Kidney glomerular epithelial cell (primary cell): ENCODE data around the gene SUPT7L.

Source experiments
- DNase-seq: peaks from one replicate; lab custom pipeline; 2025; lab: John Stamatoyannopoulos, UW

SUPT7L gene

GRCh38 chr2:27663285-27664153 is at the start of gene SUPT7L, which contains the start of gene SLC4A1AP:
Gene SUPT7L (minus strand): TSS chr2:27663614. CDS start chr2:27662192, 1,422 bp downstream.
Gene SLC4A1AP (plus strand): TSS chr2:27663889. CDS start chr2:27663915, 26 bp downstream.
- DNase-seq = peak; percentile 78

GRCh38 chr2:27713201-27713600 is 49.8 kb upstream of the SUPT7L start:
- no peak for DNase-seq

GRCh38 chr2:27712522-27712921 is 49.1 kb upstream of the SUPT7L start:
- no peak for DNase-seq

- no peak for DNase-seq
These were observed 48.4 kb upstream of the SUPT7L start for GRCh38 chr2:27711804-27712203.

- peak; percentile 70 for DNase-seq
These were observed 47.4 kb upstream of the SUPT7L start for GRCh38 chr2:27710640-27711430.

GRCh38 chr2:27709960-27710575 is 46.7 kb upstream of the SUPT7L start:
- no peak for DNase-seq

GRCh38 chr2:27709326-27709725 is 45.9 kb upstream of the SUPT7L start:
- no peak for DNase-seq

GRCh38 chr2:27708666-27709065 is 45.3 kb upstream of the SUPT7L start:
- no peak for DNase-seq

GRCh38 chr2:27708257-27708654 is 44.8 kb upstream of the SUPT7L start:
- no peak for DNase-seq

- DNase-seq = no peak
These were observed 44.2 kb upstream of the SUPT7L start for GRCh38 chr2:27707462-27708256.

GRCh38 chr2:27705851-27706622 is 42.6 kb upstream of the SUPT7L start:
- peak; percentile 97 for DNase-seq

GRCh38 chr2:27704342-27704876 is 41.0 kb upstream of the SUPT7L start:
- DNase-seq = no peak

GRCh38 chr2:27703638-27704341 is 40.4 kb upstream of the SUPT7L start:
- peak; percentile 93 for DNase-seq

- DNase-seq = no peak
These were observed 38.9 kb upstream of the SUPT7L start for GRCh38 chr2:27702302-27702701.

GRCh38 chr2:27701676-27702075 is 38.3 kb upstream of the SUPT7L start:
- no peak for DNase-seq

GRCh38 chr2:27697660-27698059 is 34.2 kb upstream of the SUPT7L start:
- no peak for DNase-seq

GRCh38 chr2:27690052-27690451 is 26.6 kb upstream of the SUPT7L start:
- no peak for DNase-seq

- DNase-seq = no peak
These were observed 26.0 kb upstream of the SUPT7L start for GRCh38 chr2:27689424-27689823.

- DNase-seq = no peak
These were observed 23.8 kb upstream of the SUPT7L start for GRCh38 chr2:27687232-27687631.

GRCh38 chr2:27685577-27685976 is 22.2 kb upstream of the SUPT7L start:
- DNase-seq = no peak
